Endothelial cell (in vitro differentiated cells): ENCODE data around the gene TRDN. TPM values are rescaled to one million over a fixed set of nuclear protein-coding genes. Genes with fewer than 3 reads are reported as not detected.

Source experiments
- DNase-seq: peaks from one replicate; pipeline ENCODE4 v3.0.0; 2021; ENCODE audit warnings: low spot score
- H3K27ac Mint-ChIP-seq: one replicate; pipeline ENCODE4 v1.8.0; 2021; ENCODE audit warnings: mixed read lengths, inconsistent platforms; ENCODE audit not compliant: unreplicated experiment
- H3K27me3 Mint-ChIP-seq: one replicate; pipeline ENCODE4 v1.8.0; 2021; ENCODE audit warnings: mild to moderate bottlenecking, moderate library complexity, mixed read lengths, inconsistent platforms; ENCODE audit not compliant: unreplicated experiment
- H3K36me3 Mint-ChIP-seq: one replicate; pipeline ENCODE4 v1.8.0; 2021; ENCODE audit warnings: mild to moderate bottlenecking, low read depth, mixed read lengths, inconsistent platforms; ENCODE audit not compliant: unreplicated experiment
- H3K4me1 Mint-ChIP-seq: one replicate; pipeline ENCODE4 v1.8.0; 2021; ENCODE audit warnings: mild to moderate bottlenecking, mixed read lengths, inconsistent platforms; ENCODE audit not compliant: unreplicated experiment
- H3K4me3 Mint-ChIP-seq: one replicate; pipeline ENCODE4 v1.8.0; 2021; ENCODE audit warnings: mild to moderate bottlenecking, mixed read lengths, inconsistent platforms; ENCODE audit not compliant: unreplicated experiment
- H3K9me3 Mint-ChIP-seq: one replicate; pipeline ENCODE4 v1.8.0; 2021; ENCODE audit warnings: mixed read lengths, inconsistent platforms; ENCODE audit not compliant: unreplicated experiment
- CTCF ChIP-seq: fragments of 200-600 bp; sonication (generic); IDR thresholded peaks from one replicate; pipeline ENCODE4 v1.5.0; 2021; ENCODE audit warnings: antibody characterized with exemption; ENCODE audit not compliant: unreplicated experiment
- total RNA-seq: library from RNA; stranded (reverse); fragmentation: NEBNext Ultra II Directional; extraction: Animal tissue kit (Norgen Biotek cat#: 25700); gene quantifications from one replicate; pipeline ENCODE4 v1.2.1, GENCODE V29; 2021; ENCODE audit not compliant: unreplicated experiment

TRDN gene
- total RNA-seq, 1 donor from 2014 or later: 9.1 TPM

- Mint-ChIP-seq H3K4me1 (no peaks in the 10 kb centered on the region), H3K9me3 (no peaks in the 10 kb centered on the region), H3K4me3 (no peak overlapping the region), H3K36me3 (no peaks in the 10 kb centered on the region), H3K27ac (no peak overlapping the region), H3K27me3 (peaks cover 4% of the 10 kb centered on the region)
- no peak for TF ChIP-seq CTCF
- DNase-seq: no peak
Measured at GRCh38 chr6:123309130-123309529, 327.6 kb downstream of the TRDN start.

GRCh38 chr6:123306334-123306733 is 330.4 kb downstream of the TRDN start:
- Mint-ChIP-seq H3K4me3 (no peak overlapping the region), H3K4me1 (no peaks in the 10 kb centered on the region)

GRCh38 chr6:123295672-123296071 is 341.1 kb downstream of the TRDN start:
- Mint-ChIP-seq H3K27ac (no peak overlapping the region), H3K27me3 (no peaks in the 10 kb centered on the region), H3K4me3 (no peak overlapping the region), H3K9me3 (no peaks in the 10 kb centered on the region), H3K36me3 (no peaks in the 10 kb centered on the region), H3K4me1 (no peaks in the 10 kb centered on the region)
- TF ChIP-seq CTCF: no peak
- no peak for DNase-seq

More at GRCh38 chr6:123306334-123306733, 330.4 kb downstream of the TRDN start:
- Mint-ChIP-seq H3K27ac (no peak overlapping the region), H3K27me3 (no peaks in the 10 kb centered on the region), H3K36me3 (no peaks in the 10 kb centered on the region), H3K9me3 (no peaks in the 10 kb centered on the region)
- DNase-seq: no peak
- no peak for TF ChIP-seq CTCF

GRCh38 chr6:123295181-123295580 is 341.6 kb downstream of the TRDN start:
- DNase-seq: no peak
- no peaks in the 10 kb centered on the region for H3K4me1 Mint-ChIP-seq
- no peak overlapping the region for H3K4me3 Mint-ChIP-seq
- no peak for TF ChIP-seq CTCF
- no peaks in the 10 kb centered on the region for H3K27me3 Mint-ChIP-seq
- no peaks in the 10 kb centered on the region for H3K36me3 Mint-ChIP-seq
- no peak overlapping the region for H3K27ac Mint-ChIP-seq
- no peaks in the 10 kb centered on the region for H3K9me3 Mint-ChIP-seq

GRCh38 chr6:123288649-123289048 is 348.1 kb downstream of the TRDN start:
- TF ChIP-seq CTCF: no peak
- H3K27me3 Mint-ChIP-seq: no peaks in the 10 kb centered on the region
- H3K27ac Mint-ChIP-seq: no peak overlapping the region
- no peak for DNase-seq
- no peaks in the 10 kb centered on the region for H3K4me1 Mint-ChIP-seq
- H3K4me3 Mint-ChIP-seq: no peak overlapping the region
- H3K36me3 Mint-ChIP-seq: no peaks in the 10 kb centered on the region
- H3K9me3 Mint-ChIP-seq: no peaks in the 10 kb centered on the region
